WTC11 (cell line): ENCODE results near the gene GPR158.

ENCODE experiments used
- ATF1 ChIP-seq: sonication (generic); formaldehyde crosslinking; IDR thresholded peaks from 2 replicates; pipeline ENCODE4 v1.8.1; 2023; ENCODE audit warnings: mild to moderate bottlenecking, moderate library complexity, missing genetic modification reagents
- ATF3 ChIP-seq: sonication (generic); formaldehyde crosslinking; conservative IDR thresholded peaks from 2 replicates; pipeline ENCODE4 v1.8.1; 2022; ENCODE audit warnings: mild to moderate bottlenecking, missing genetic modification reagents
- CTCF ChIP-seq: fragments of 200-600 bp; IDR thresholded peaks from 2 replicates; pipeline ENCODE4 v1.8.0; 2022; ENCODE audit warnings: antibody characterized with exemption
- MLX ChIP-seq: sonication (generic); formaldehyde crosslinking; IDR thresholded peaks from 2 replicates; pipeline ENCODE4 v1.8.1; 2023; ENCODE audit warnings: mild to moderate bottlenecking, missing genetic modification reagents, moderate library complexity
- NR3C1 ChIP-seq: sonication (generic); formaldehyde crosslinking; conservative IDR thresholded peaks from 2 replicates; pipeline ENCODE4 v1.8.1; 2023; ENCODE audit warnings: low read depth, mild to moderate bottlenecking, missing genetic modification reagents
- OVOL2 ChIP-seq: fragments of 250-450 bp; sonication (Bioruptor Pico); IDR thresholded peaks from 2 replicates; pipeline ENCODE4 v1.9.0; 2021; ENCODE audit warnings: mild to moderate bottlenecking, borderline replicate concordance
- PRRX2 ChIP-seq: fragments of 250-450 bp; sonication (Bioruptor Pico); IDR thresholded peaks from 2 replicates; pipeline ENCODE4 v1.8.0; 2021; ENCODE audit warnings: mild to moderate bottlenecking
- SMAD3 ChIP-seq: sonication (generic); formaldehyde crosslinking; IDR thresholded peaks from 2 replicates; pipeline ENCODE4 v1.8.0; 2022; ENCODE audit warnings: missing genetic modification reagents, mild to moderate bottlenecking, borderline replicate concordance
- SP1 ChIP-seq: sonication (generic); formaldehyde crosslinking; conservative IDR thresholded peaks from 2 replicates; pipeline ENCODE4 v1.8.1; 2022; ENCODE audit warnings: missing genetic modification reagents
- ZNF317 ChIP-seq: sonication (generic); formaldehyde crosslinking; IDR thresholded peaks from 2 replicates; pipeline ENCODE4 v1.8.1; 2023; ENCODE audit warnings: low read depth, mild to moderate bottlenecking, moderate library complexity, missing genetic modification reagents, borderline replicate concordance
- TF ChIP-seq, protein P1 (sequence below): fragments of 250-450 bp; sonication (Bioruptor Pico); IDR thresholded peaks from 2 replicates; pipeline ENCODE4 v2.1.2; 2022; ENCODE audit warnings: mild to moderate bottlenecking, moderate library complexity
- TF ChIP-seq, protein P2 (sequence below): sonication (generic); formaldehyde crosslinking; IDR thresholded peaks from 2 replicates; pipeline ENCODE4 v1.8.0; 2022; ENCODE audit warnings: mild to moderate bottlenecking, missing genetic modification reagents
- TF ChIP-seq, protein P3 (sequence below): sonication (generic); formaldehyde crosslinking; IDR thresholded peaks from 2 replicates; pipeline ENCODE4 v1.8.0; 2022; ENCODE audit warnings: mild to moderate bottlenecking, missing genetic modification reagents

DNA sequence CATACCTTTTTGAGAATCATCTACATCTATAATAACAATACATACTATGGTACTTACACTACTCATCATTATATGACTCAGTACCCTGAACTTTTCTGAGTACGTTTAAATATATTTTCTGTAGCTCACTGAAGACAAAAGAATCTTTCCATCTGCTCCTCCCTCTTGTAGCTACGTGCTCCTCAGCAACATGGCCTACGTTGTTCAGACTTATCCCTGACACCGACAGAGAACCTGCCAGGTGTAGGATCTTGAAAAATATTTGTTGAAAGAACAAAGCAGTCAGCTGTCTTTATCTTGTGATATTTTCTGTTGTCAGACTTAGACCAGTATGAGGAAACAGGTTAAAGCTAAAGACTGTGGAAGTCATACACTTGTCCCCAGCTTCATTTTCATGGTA is 403.3 kb downstream of the GPR158 start:
- TF ChIP-seq CTCF (no peak), ATF1 (CRISPR knock-in tag) (no peak), OVOL2 (CRISPR knock-in tag) (no peak), SMAD3 (no peak), ATF3 (CRISPR knock-in tag) (no peak), SP1 (CRISPR knock-in tag) (no peak), ZNF317 (CRISPR knock-in tag) (no peak), NR3C1 (CRISPR knock-in tag) (no peak), MLX (CRISPR knock-in tag) (no peak), PRRX2 (no peak)
- TF ChIP-seq, protein P1, sequence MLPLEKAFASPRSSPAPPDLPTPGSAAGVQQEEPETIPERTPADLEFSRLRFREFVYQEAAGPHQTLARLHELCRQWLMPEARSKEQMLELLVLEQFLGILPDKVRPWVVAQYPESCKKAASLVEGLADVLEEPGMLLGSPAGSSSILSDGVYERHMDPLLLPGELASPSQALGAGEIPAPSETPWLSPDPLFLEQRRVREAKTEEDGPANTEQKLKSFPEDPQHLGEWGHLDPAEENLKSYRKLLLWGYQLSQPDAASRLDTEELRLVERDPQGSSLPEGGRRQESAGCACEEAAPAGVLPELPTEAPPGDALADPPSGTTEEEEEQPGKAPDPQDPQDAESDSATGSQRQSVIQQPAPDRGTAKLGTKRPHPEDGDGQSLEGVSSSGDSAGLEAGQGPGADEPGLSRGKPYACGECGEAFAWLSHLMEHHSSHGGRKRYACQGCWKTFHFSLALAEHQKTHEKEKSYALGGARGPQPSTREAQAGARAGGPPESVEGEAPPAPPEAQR (CRISPR knock-in tag) = no peak
- TF ChIP-seq, protein P2, sequence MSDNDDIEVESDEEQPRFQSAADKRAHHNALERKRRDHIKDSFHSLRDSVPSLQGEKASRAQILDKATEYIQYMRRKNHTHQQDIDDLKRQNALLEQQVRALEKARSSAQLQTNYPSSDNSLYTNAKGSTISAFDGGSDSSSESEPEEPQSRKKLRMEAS (CRISPR knock-in tag) = no peak
- TF ChIP-seq, protein P3, sequence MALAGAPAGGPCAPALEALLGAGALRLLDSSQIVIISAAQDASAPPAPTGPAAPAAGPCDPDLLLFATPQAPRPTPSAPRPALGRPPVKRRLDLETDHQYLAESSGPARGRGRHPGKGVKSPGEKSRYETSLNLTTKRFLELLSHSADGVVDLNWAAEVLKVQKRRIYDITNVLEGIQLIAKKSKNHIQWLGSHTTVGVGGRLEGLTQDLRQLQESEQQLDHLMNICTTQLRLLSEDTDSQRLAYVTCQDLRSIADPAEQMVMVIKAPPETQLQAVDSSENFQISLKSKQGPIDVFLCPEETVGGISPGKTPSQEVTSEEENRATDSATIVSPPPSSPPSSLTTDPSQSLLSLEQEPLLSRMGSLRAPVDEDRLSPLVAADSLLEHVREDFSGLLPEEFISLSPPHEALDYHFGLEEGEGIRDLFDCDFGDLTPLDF = no peak
